G401 (cell line): Measurements from ENCODE around the gene BNIP3. TPM values are rescaled to one million over a fixed set of nuclear protein-coding genes. Genes with fewer than 3 reads are reported as not detected.

Experiments
- DNase-seq: peaks from one replicate; pipeline ENCODE4 v3.0.0-alpha.2; 2015; ENCODE audit warnings: low spot score
- in situ Hi-C: cut with HindIII; loops from 2 replicates; pipeline ENCODE4 v1.10.0; 2016; ENCODE audit warnings: low sequenced_read_pairs, mixed read lengths
- total RNA-seq: library from RNA; depleted of rRNA; stranded (reverse); fragments of >200 nt; shearing (Covaris generic); gene quantifications from 2 replicates; pipeline ENCODE4 v1.2.3, GENCODE V29; 2014

The BNIP3 gene
- total RNA-seq, 1 experiment from 2014 or later = 96.5 TPM

GRCh38 chr10:131937836-131938235 is 43.9 kb downstream of the BNIP3 start:
- in situ Hi-C loops = no loop called here
- DNase-seq = no peak

GRCh38 chr10:131936736-131937135 is 45.0 kb downstream of the BNIP3 start:
- DNase-seq = no peak
- in situ Hi-C loops = no loop called here

GRCh38 chr10:131936294-131936693 is 45.4 kb downstream of the BNIP3 start:
- DNase-seq = no peak
- in situ Hi-C loops = no loop called here

- in situ Hi-C loops = no loop called here
- DNase-seq = no peak
These were observed 46.5 kb downstream of the BNIP3 start for GRCh38 chr10:131935260-131935659.

GRCh38 chr10:131934769-131935168 is 47.0 kb downstream of the BNIP3 start:
- DNase-seq = peak; percentile 55
- in situ Hi-C loops = no loop called here

GRCh38 chr10:131933696-131934086 is 48.0 kb downstream of the BNIP3 start:
- in situ Hi-C loops = no loop called here
- DNase-seq = no peak

- in situ Hi-C loops = no loop called here
- DNase-seq = no peak
These were observed 48.6 kb downstream of the BNIP3 start for GRCh38 chr10:131933016-131933695.

- peak; percentile 70 for DNase-seq
- in situ Hi-C loops = no loop called here
These were observed 49.7 kb downstream of the BNIP3 start for GRCh38 chr10:131931981-131932380.

GRCh38 chr10:131930586-131931330 is 51.0 kb downstream of the BNIP3 start:
- in situ Hi-C loops = no loop called here

GRCh38 chr10:131930150-131930549 is 51.6 kb downstream of the BNIP3 start:
- in situ Hi-C loops = no loop called here
- DNase-seq = peak; percentile 67

More at GRCh38 chr10:131930586-131931330, 51.0 kb downstream of the BNIP3 start:
- peak; percentile 50 for DNase-seq

- in situ Hi-C loops = no loop called here
- no peak for DNase-seq
These were observed 52.4 kb downstream of the BNIP3 start for GRCh38 chr10:131929122-131929845.

- in situ Hi-C loops = no loop called here
- peak; percentile 59 for DNase-seq
These were observed 53.3 kb downstream of the BNIP3 start for GRCh38 chr10:131928248-131929095.

- in situ Hi-C loops = no loop called here
- no peak for DNase-seq
These were observed 54.8 kb downstream of the BNIP3 start for GRCh38 chr10:131926743-131927595.

GRCh38 chr10:131926253-131926652 is 55.5 kb downstream of the BNIP3 start:
- no peak for DNase-seq
- in situ Hi-C loops = no loop called here

- in situ Hi-C loops = no loop called here
These were observed 56.0 kb downstream of the BNIP3 start for GRCh38 chr10:131925716-131926115.

GRCh38 chr10:131925011-131925649 is 56.6 kb downstream of the BNIP3 start:
- DNase-seq = no peak
- in situ Hi-C loops = no loop called here

More at GRCh38 chr10:131925716-131926115, 56.0 kb downstream of the BNIP3 start:
- no peak for DNase-seq

- DNase-seq = no peak
- in situ Hi-C loops = no loop called here
These were observed 58.5 kb downstream of the BNIP3 start for GRCh38 chr10:131923038-131923756.
